Measurements from ENCODE around the gene FASTK.

- TF ChIP-seq GATA3 (IDR thresholded peaks at IDR 0.05; ENCODE audit: low read depth, low read length): no peak
- TF ChIP-seq GATA2 (IDR thresholded peaks at IDR 0.05; ENCODE audit: low read depth, low read length): no peak
Measured at GRCh38 chr7:151071032-151071866, 9.4 kb downstream of the FASTK start.

All from SH-SY5Y (cell line).